Body of pancreas (tissue), 4 donors: ENCODE data around the gene RNF213. TPM values are rescaled to one million over a fixed set of nuclear protein-coding genes. Genes with fewer than 3 reads are reported as not detected.

ENCODE experiments used
- ATAC-seq: fragments of 150-250 bp; one replicate; pipeline ENCODE4 v1.9.1; 2016
- DNase-seq, 4 donors: peaks; one replicate each; pipeline ENCODE4 v3.0.0-alpha.2; 2019
- H3K27ac ChIP-seq, 4 donors: fragments of 200-600 bp; sonication (generic); 1 replicate in 3 of 4; 2 replicates in 1 of 4; pipeline versions ENCODE4 v1.5.1 to v1.6.1; 2016 to 2019; ENCODE audit warnings: mild to moderate bottlenecking in 1 of 4, mixed read lengths in 1 of 4, moderate library complexity in 1 of 4
- H3K27me3 ChIP-seq, 2 donors: fragments of 200-600 bp; sonication (generic); one replicate each; pipeline ENCODE4 v1.6.0; 2016; ENCODE audit warnings: mild to moderate bottlenecking in 1 of 2
- H3K36me3 ChIP-seq, 2 donors: fragments of 200-600 bp; sonication (generic); replicated peaks in 1 of 2; 2 replicates each; pipeline ENCODE4 v1.5.1; 2016; ENCODE audit warnings: low read depth in 2 of 2; ENCODE audit not compliant: insufficient read depth in 1 of 2
- H3K4me1 ChIP-seq: fragments of 200-600 bp; sonication (generic); one replicate; pipeline ENCODE4 v1.6.0; 2016
- H3K4me3 ChIP-seq, 2 donors: fragments of 200-600 bp; sonication (generic); 1 replicate in 1 of 2; 2 replicates in 1 of 2; pipeline ENCODE4 v1.5.1; 2016 to 2019
- H3K9me3 ChIP-seq, 3 donors: fragments of 200-600 bp; sonication (generic); 1 replicate in 2 of 3; 2 replicates in 1 of 3; pipeline ENCODE4 v1.5.1; 2016
- POLR2A ChIP-seq, 3 donors: fragments of 450-650 bp; IDR thresholded peaks; one replicate each; pipeline ENCODE4 v1.6.1; 2016; ENCODE audit warnings: antibody characterized with exemption in 3 of 3, mild to moderate bottlenecking in 2 of 3
- WGBS, 2 donors: methylation state at CpG; one replicate each; pipeline ENCODE4 v1.1.5; 2017; 5-methylcytosine and 5-hydroxymethylcytosine counted together
- intact Hi-C: fragments of 100-400 bp; cut with DNase I; formaldehyde crosslinking; loops from one replicate; pipeline ENCODE4 v1.15.1; 2023
- total RNA-seq, 2 donors: library from RNA; depleted of rRNA; stranded (reverse); fragments of >200 nt; gene quantifications; one replicate each; pipeline ENCODE4 v1.1.0, GENCODE V29; 2016
- TF ChIP-seq, protein P1 (sequence below), 7 experiments: fragments of 450-650 bp in 4 of 7; fragments of 200-600 bp in 3 of 7; sonication (generic) in 3 of 7; IDR thresholded peaks; one replicate each; pipeline ENCODE4 v1.5.1; 2016 to 2019; ENCODE audit warnings: antibody characterized with exemption in 7 of 7

The RNF213 gene
- total RNA-seq, 2 donors from 2014 or later = 60.7 to 69.5 TPM

GRCh38 chr17:80361495-80362220, 101.0 kb downstream of the RNF213 start:
- DNase-seq (no peak), ATAC-seq (no peak)
- Histone ChIP-seq H3K4me3 (no peak overlapping the region), H3K36me3 (peaks cover 3 to 34% of the 10 kb centered on the region in 2 donors), H3K27me3 (no peaks in the 10 kb centered on the region), H3K4me1 (peaks cover 28% of the 10 kb centered on the region), H3K9me3 (no peaks in the 10 kb centered on the region), H3K27ac (no peak overlapping the region)
- 89 to 94% methylated on average over 18 of the region's 18 CpGs for WGBS, 2 donors
- no peak for TF ChIP-seq POLR2A (IDR thresholded peaks at IDR 0.05)
- TF ChIP-seq, protein P1, sequence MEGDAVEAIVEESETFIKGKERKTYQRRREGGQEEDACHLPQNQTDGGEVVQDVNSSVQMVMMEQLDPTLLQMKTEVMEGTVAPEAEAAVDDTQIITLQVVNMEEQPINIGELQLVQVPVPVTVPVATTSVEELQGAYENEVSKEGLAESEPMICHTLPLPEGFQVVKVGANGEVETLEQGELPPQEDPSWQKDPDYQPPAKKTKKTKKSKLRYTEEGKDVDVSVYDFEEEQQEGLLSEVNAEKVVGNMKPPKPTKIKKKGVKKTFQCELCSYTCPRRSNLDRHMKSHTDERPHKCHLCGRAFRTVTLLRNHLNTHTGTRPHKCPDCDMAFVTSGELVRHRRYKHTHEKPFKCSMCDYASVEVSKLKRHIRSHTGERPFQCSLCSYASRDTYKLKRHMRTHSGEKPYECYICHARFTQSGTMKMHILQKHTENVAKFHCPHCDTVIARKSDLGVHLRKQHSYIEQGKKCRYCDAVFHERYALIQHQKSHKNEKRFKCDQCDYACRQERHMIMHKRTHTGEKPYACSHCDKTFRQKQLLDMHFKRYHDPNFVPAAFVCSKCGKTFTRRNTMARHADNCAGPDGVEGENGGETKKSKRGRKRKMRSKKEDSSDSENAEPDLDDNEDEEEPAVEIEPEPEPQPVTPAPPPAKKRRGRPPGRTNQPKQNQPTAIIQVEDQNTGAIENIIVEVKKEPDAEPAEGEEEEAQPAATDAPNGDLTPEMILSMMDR (IDR thresholded peaks at IDR 0.05) = peak in 1 of 7 experiments; percentile 10
- intact Hi-C loops = no loop called here

DNA sequence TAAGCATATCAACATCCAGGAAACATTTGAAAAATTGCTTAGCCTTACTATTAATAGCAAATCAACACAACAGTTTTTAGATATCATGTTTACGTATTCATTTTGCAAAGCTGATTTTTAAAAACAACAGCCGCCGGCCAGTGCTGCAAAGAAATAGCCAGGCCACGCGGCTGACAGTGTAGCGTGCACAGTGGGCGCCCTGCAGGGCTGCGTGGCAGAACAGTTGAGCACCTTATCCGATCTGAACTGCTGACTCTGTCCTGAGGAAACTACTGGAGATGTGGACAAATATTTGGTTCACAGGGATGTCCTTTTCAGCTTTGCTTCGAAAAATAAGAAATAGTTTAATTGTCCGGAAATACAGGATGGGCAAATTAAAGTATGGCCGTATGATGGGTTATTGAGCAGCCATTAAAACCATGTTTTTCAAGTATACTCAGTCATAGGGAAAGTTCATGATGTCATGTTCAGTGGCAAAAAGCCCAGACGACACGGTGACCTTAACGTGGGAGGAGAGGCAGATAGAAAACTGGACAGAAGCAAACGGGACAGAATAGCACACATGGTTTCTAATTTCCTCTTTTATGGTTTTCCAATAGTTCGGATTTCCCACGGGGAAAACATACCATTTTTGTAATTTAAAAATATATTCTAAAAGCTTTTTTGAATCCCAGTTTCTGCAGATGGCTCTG, 101.9 kb downstream of the RNF213 start:
- H3K4me1 ChIP-seq = peaks cover 28% of the 10 kb centered on the region
- no peak for TF ChIP-seq POLR2A (IDR thresholded peaks at IDR 0.05)
- TF ChIP-seq, protein P1 (IDR thresholded peaks at IDR 0.05) = no peak
- no peak overlapping the region for H3K4me3 ChIP-seq
- no peaks in the 10 kb centered on the region for H3K27me3 ChIP-seq
- no peaks in the 10 kb centered on the region for H3K9me3 ChIP-seq
- ATAC-seq (no peak), DNase-seq (peak; percentile 29 to 54 (median 46))
- WGBS, 2 donors = 67% methylated on average over 18 of the region's 18 CpGs
- peak overlapping the region in 1 of 4 donors; percentile 69 for H3K27ac ChIP-seq
- intact Hi-C loops = no loop called here
- H3K36me3 ChIP-seq = peaks cover 4 to 34% of the 10 kb centered on the region in 2 donors

DNA sequence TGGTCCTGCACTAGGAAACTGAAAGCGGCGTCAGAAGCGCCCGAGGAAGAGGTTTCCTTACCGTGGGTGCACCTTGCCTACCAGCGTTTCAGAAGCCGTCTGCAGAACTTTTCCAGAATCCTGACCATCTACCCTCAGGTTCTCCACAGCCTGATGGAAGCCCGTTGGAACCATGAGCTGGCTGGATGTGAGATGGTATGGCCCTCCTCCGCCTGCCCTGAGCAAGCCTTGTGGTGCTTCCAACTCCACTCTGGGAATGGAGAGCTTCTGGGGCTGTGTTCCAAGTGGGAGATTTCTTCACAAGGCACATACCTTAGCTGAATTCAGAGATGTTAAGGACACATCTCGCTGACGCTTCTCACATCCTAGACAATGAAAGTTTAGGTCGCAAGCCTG, 102.5 kb downstream of the RNF213 start:
- Histone ChIP-seq H3K4me3 (no peak overlapping the region), H3K9me3 (no peaks in the 10 kb centered on the region), H3K4me1 (peaks cover 28% of the 10 kb centered on the region), H3K27ac (peak overlapping the region in 3 of 4 donors; percentile 45 to 69 (median 57)), H3K27me3 (no peaks in the 10 kb centered on the region), H3K36me3 (peaks cover 9 to 34% of the 10 kb centered on the region in 2 donors)
- TF ChIP-seq, protein P1 (IDR thresholded peaks at IDR 0.05) = no peak
- TF ChIP-seq POLR2A (IDR thresholded peaks at IDR 0.05) = no peak
- ATAC-seq (peak; percentile 29), DNase-seq (peak; percentile 31 to 49 (median 34))
- intact Hi-C loops = no loop called here
- 71 to 77% methylated on average over 9 to 12 of the region's 12 CpGs for WGBS, 2 donors

- H3K27ac ChIP-seq = peak overlapping the region; percentile 25 to 69 (median 51)
- peaks cover 14 to 31% of the 10 kb centered on the region in 2 donors for H3K36me3 ChIP-seq
- intact Hi-C loops = no loop called here
- peaks cover 28% of the 10 kb centered on the region for H3K4me1 ChIP-seq
- 39 to 62% methylated on average over 17 to 28 of the region's 28 CpGs for WGBS, 2 donors
- H3K9me3 ChIP-seq = no peaks in the 10 kb centered on the region
- no peak overlapping the region for H3K4me3 ChIP-seq
- ATAC-seq = peak; percentile 92
- peak in 2 of 3 donors; percentile 38 to 61 for TF ChIP-seq POLR2A (IDR thresholded peaks at IDR 0.05)
- TF ChIP-seq, protein P1 (IDR thresholded peaks at IDR 0.05) = no peak
- DNase-seq = peak; percentile 85 to 97 (median 94)
- H3K27me3 ChIP-seq = no peaks in the 10 kb centered on the region
Observed at GRCh38 chr17:80363518-80364090, 103.0 kb downstream of the RNF213 start.
